Stimulated activated CD4-positive, alpha-beta T cell treated with anti-CD3 and anti-CD28 coated beads, Interleukin-12 subunit alpha, Interleukin-12 subunit beta, amount 100 ng/mL, for 24 hours (primary cell): ENCODE results near the gene ZNF678.

Source experiments
- DNase-seq, 2 experiments: peaks; one replicate each; pipeline ENCODE4 v3.0.0-alpha.2; 2020; ENCODE audit warnings: low read depth in 2 of 2

ZNF678 gene

GRCh38 chr1:227718932-227719331, 155.6 kb downstream of the ZNF678 start:
- DNase-seq = no peak

DNA sequence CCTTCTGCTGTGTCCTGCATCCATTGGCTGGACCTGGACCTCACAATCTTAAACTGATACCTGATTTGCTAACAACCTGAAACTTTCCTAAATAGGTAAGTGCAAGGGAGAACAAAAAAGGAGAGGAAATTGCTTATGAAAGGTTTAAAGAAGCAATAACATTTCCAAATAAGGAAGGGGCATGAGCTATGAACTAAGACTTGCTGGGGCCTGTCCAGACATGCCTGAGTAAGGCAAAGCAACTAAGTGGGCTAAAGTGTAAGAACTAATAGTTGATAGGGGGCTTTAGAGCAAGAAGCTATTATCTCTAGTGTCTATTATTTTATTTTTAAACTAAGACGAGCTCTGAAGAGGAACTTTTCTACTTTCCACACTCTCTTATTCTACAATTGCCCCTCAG, 160.1 kb downstream of the ZNF678 start:
- no peak for DNase-seq

- no peak for DNase-seq
Measured at GRCh38 chr1:227725046-227725445, 161.7 kb downstream of the ZNF678 start.

DNA sequence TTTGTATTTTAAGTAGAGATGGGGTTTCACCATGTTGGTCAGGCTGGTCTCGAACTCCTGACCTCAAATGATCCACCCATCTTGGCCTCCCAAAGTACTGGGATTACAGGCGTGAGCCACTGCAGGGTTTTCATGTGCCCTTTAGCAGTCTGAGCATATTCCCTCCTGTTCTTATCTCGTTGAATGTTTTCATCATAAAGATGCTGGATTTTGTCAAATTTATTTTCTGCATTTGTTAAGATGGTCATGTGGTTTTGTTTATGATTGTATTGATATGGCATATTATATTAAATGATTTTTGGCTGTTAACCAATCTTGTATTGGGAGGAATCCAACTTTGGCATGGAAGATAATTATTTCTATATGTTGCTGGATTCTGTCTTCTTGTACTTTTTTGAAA, 163.0 kb downstream of the ZNF678 start:
- no peak for DNase-seq
